ENCODE data around the gene RFXAP.

Gene RFXAP

GRCh38 chr13:36870050-36870692, 51.1 kb downstream of the RFXAP start:
- DNase-seq (ENCODE audit: low read depth) = no peak

DNA sequence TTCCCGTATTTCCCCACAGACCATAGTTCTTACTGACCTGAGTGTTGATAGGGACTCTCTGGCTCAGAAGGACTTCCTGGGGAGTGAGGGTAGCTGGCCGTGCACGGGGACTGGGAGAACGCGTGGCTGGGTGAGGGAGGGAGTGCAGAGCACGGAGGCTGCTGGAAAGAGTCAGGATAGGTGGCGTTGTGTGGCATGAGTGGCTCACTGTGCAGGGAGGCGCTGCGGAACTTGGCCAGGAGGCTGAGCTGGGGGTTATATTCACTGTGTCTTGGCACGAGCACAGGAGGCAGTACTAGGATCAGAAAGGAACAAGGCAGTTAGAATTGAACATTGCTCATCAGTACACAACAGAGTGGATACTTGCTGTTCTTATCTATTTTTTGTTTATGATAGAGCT, 53.6 kb downstream of the RFXAP start:
- no peak for DNase-seq (ENCODE audit: low read depth)

- no peak for DNase-seq (ENCODE audit: low read depth)
Measured at GRCh38 chr13:36875431-36875830, 56.4 kb downstream of the RFXAP start.

GRCh38 chr13:36875961-36876360, 56.9 kb downstream of the RFXAP start:
- no peak for DNase-seq (ENCODE audit: low read depth)
